CD4-positive, CD25-positive, alpha-beta regulatory T cell (primary cell): Measurements from ENCODE around the gene PLXDC2. TPM values are rescaled to one million over a fixed set of nuclear protein-coding genes. Genes with fewer than 3 reads are reported as not detected.

Experiments
- ATAC-seq, 2 donors: fragments of 150-1000 bp; cut with Tn5 transposase; one replicate each; pipeline ENCODE4 v1.10.0; 2021; ENCODE audit warnings: low read depth in 2 of 2, moderate number of reproducible peaks in 2 of 2, moderate library complexity in 1 of 2
- DNase-seq, 3 donors: peaks; one replicate each; pipeline versions ENCODE4 v3.0.0 to v3.0.0-alpha.2; 2012 to 2022; ENCODE audit warnings: mixed read lengths in 1 of 3
- H3K27ac ChIP-seq: one replicate; pipeline ENCODE4 v1.7.0; 2013; ENCODE audit warnings: mild to moderate bottlenecking, low read length; ENCODE audit not compliant: insufficient read depth, poor library complexity, severe bottlenecking
- H3K27me3 ChIP-seq: one replicate; pipeline ENCODE4 v1.7.0; 2013; ENCODE audit warnings: low read length; ENCODE audit not compliant: control insufficient read depth, insufficient read depth
- H3K36me3 ChIP-seq: one replicate; pipeline ENCODE4 v1.7.0; 2013; ENCODE audit warnings: mild to moderate bottlenecking, low read length, moderate library complexity; ENCODE audit not compliant: control insufficient read depth, insufficient read depth
- H3K4me1 ChIP-seq: 2 replicates; pipeline ENCODE4 v1.7.0; 2013; ENCODE audit warnings: mild to moderate bottlenecking, low read length; ENCODE audit not compliant: insufficient read depth, control insufficient read depth, poor library complexity, severe bottlenecking
- H3K4me3 ChIP-seq: one replicate; pipeline ENCODE4 v1.7.0; 2013; ENCODE audit warnings: low read depth, mild to moderate bottlenecking, low read length, moderate library complexity
- H3K9me3 ChIP-seq, 2 experiments: 1 replicate in 1 of 2; 2 replicates in 1 of 2; pipeline ENCODE4 v1.7.0; 2013; ENCODE audit warnings: low read length in 2 of 2, mild to moderate bottlenecking in 1 of 2, moderate library complexity in 1 of 2; ENCODE audit not compliant: control insufficient read depth in 2 of 2
- H3K27ac Mint-ChIP-seq, 3 donors: one replicate each; pipeline ENCODE4 v1.8.0; 2020 to 2022; ENCODE audit warnings: mild to moderate bottlenecking in 3 of 3, mixed read lengths in 3 of 3, moderate library complexity in 2 of 3
- H3K27me3 Mint-ChIP-seq: one replicate; pipeline ENCODE4 v1.8.0; 2022; ENCODE audit warnings: mild to moderate bottlenecking, mixed read lengths
- H3K36me3 Mint-ChIP-seq: one replicate; pipeline ENCODE4 v1.8.0; 2020; ENCODE audit warnings: mixed read lengths
- H3K4me1 Mint-ChIP-seq, 4 donors: one replicate each; pipeline ENCODE4 v1.8.0; 2020 to 2022; ENCODE audit warnings: mixed read lengths in 4 of 4, mild to moderate bottlenecking in 1 of 4
- H3K4me3 Mint-ChIP-seq, 4 donors: one replicate each; pipeline ENCODE4 v1.8.0; 2020 to 2022; ENCODE audit warnings: mild to moderate bottlenecking in 4 of 4, mixed read lengths in 4 of 4, moderate library complexity in 3 of 4
- H3K9me3 Mint-ChIP-seq, 7 donors: one replicate each; pipeline ENCODE4 v1.8.0; 2020 to 2022; ENCODE audit warnings: mixed read lengths in 7 of 7, mild to moderate bottlenecking in 3 of 7, moderate library complexity in 2 of 7
- polyA plus RNA-seq, 4 donors: library from polyadenylated mRNA; unstranded; fragments of 300-500 nt; fragmentation: Illumina TruSeq; gene quantifications; one replicate each; pipeline ENCODE4 v1.2.3, GENCODE V29; 2021
- total RNA-seq: library from RNA; stranded (reverse); gene quantifications from one replicate; pipeline ENCODE4 v1.2.3, GENCODE V29; 2022

Gene PLXDC2
- total and polyA plus RNA-seq, 5 donors from 2014 or later, result 0.03 to 1.8 (median 0.10) TPM; not detected in 2

- Histone ChIP-seq H3K36me3 (no peaks in the 10 kb centered on the region), H3K4me1 (no peaks in the 10 kb centered on the region), H3K27ac (no peak overlapping the region), H3K4me3 (no peak overlapping the region), H3K9me3 (no peaks in the 10 kb centered on the region), H3K27me3 (no peaks in the 10 kb centered on the region)
- Mint-ChIP-seq H3K4me1 (no peaks in the 10 kb centered on the region), H3K27ac (no peak overlapping the region), H3K9me3 (peaks cover 3 to 14% (median 11%) of the 10 kb centered on the region in 7 donors), H3K4me3 (no peak overlapping the region), H3K36me3 (no peaks in the 10 kb centered on the region), H3K27me3 (no peaks in the 10 kb centered on the region)
- ATAC-seq (no peak), DNase-seq (no peak)
Observed at GRCh38 chr10:19877466-19878255, 61.4 kb downstream of the PLXDC2 start.

DNA sequence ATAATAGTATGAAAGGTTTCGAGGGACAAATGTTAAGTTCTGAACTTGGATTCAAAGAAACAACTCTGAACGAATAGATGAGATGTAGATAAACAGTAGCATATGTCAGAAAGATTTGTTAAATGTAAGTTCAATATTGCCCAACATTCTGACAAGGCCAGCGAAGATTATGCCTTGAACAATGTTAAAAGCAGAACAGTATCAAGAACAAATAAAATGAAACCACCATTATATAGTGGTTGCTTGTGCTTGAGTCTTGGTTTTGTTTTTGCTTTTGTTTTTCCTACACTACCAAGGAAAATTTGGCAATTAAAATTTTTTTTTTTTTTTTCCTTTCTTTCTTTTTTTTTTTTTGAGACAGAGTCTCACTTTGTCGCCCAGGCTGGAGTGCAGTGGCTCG, 66.4 kb downstream of the PLXDC2 start:
- Mint-ChIP-seq H3K9me3 (peaks cover 2 to 16% (median 5%) of the 10 kb centered on the region in 7 donors), H3K36me3 (no peaks in the 10 kb centered on the region), H3K4me3 (no peak overlapping the region), H3K27ac (no peak overlapping the region), H3K4me1 (no peaks in the 10 kb centered on the region), H3K27me3 (no peaks in the 10 kb centered on the region)
- no peak overlapping the region for H3K4me3 ChIP-seq
- no peaks in the 10 kb centered on the region for H3K36me3 ChIP-seq
- ATAC-seq (no peak), DNase-seq (no peak)
- no peaks in the 10 kb centered on the region for H3K4me1 ChIP-seq
- H3K27ac ChIP-seq, result no peak overlapping the region
- no peaks in the 10 kb centered on the region for H3K9me3 ChIP-seq
- H3K27me3 ChIP-seq, result no peaks in the 10 kb centered on the region

DNA sequence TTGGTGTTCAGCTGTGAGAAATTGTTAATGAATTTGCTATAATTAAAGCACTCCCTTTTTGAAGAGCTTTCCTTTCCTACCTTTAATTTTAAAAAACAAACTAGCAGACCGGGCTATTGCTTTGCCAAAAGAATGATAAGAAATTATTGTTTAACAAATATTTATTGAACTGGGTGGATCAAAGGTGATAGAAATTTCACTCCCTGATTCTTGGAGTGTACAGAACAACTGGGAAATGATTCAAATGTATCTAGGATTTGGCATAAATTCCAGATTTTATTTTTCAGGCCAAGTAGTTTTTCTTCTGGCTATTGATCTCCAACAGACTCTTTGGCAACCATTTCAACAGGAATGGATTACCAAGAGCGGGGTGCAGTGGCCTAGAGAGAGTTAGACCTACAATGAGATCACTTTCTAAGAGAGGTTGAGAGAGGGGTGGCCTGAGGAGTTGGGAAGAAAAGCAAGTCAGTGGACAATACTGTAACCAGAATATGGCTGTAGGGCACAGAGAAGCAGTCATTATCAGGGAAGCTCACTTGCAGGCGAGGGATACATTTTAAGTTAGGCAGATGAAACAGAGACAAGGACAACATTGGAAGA, 71.9 kb downstream of the PLXDC2 start:
- Histone ChIP-seq H3K4me3 (no peak overlapping the region), H3K36me3 (no peaks in the 10 kb centered on the region), H3K4me1 (no peaks in the 10 kb centered on the region), H3K27ac (no peak overlapping the region), H3K27me3 (no peaks in the 10 kb centered on the region), H3K9me3 (no peaks in the 10 kb centered on the region)
- DNase-seq (no peak), ATAC-seq (no peak)
- peak overlapping the region in 1 of 4 donors; percentile 24 for H3K4me3 Mint-ChIP-seq
- no peaks in the 10 kb centered on the region for H3K27me3 Mint-ChIP-seq
- no peak overlapping the region for H3K27ac Mint-ChIP-seq
- H3K9me3 Mint-ChIP-seq, result peaks cover 1 to 10% (median 4%) of the 10 kb centered on the region in 7 donors
- no peaks in the 10 kb centered on the region for H3K4me1 Mint-ChIP-seq
- no peaks in the 10 kb centered on the region for H3K36me3 Mint-ChIP-seq

DNA sequence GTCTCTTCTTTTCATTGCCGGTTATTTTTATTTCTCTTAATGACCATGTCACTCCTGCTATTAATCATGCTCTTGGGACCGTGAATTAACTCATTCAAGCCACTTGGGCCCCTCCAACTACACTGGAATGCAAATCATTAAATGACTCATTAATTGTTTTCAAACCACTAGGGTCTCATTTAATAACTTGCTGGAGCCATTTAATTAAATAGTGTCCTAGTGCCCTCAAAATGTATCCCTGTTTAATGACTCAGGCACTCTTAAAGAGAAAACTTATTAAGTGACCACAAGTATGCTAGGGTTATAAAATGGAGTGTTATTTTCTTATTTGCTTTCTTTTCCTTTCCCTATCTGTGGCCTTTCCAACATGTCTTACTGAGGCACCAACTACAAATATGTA, 73.0 kb downstream of the PLXDC2 start:
- Mint-ChIP-seq H3K4me1 (no peaks in the 10 kb centered on the region), H3K9me3 (peaks cover 2 to 10% (median 4%) of the 10 kb centered on the region in 7 donors), H3K4me3 (no peak overlapping the region), H3K27ac (no peak overlapping the region), H3K27me3 (no peaks in the 10 kb centered on the region), H3K36me3 (no peaks in the 10 kb centered on the region)
- DNase-seq (no peak), ATAC-seq (no peak)
- Histone ChIP-seq H3K9me3 (no peaks in the 10 kb centered on the region), H3K4me3 (no peak overlapping the region), H3K4me1 (no peaks in the 10 kb centered on the region), H3K36me3 (no peaks in the 10 kb centered on the region), H3K27ac (no peak overlapping the region), H3K27me3 (no peaks in the 10 kb centered on the region)

DNA sequence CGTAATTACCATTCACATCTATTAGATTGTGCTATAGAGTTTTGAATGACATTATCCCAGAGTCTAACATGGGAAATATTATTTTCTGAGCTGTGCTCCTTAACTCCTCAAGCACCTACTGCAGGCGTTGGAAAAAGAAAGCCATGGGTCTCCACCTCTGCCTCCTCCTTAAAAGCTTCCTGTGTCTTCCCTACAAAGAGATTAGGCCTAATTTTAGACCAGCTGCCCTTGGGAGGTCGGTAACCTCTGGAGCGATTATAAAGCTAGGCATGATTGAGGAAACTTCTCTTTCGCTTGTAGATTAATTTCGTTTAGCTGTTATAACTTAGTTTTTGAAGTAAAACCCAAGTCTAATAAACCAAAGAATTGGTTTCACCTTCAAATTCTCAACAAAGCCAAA, 75.2 kb downstream of the PLXDC2 start:
- Mint-ChIP-seq H3K27ac (no peak overlapping the region), H3K4me1 (no peaks in the 10 kb centered on the region), H3K9me3 (peaks cover 2 to 16% (median 7%) of the 10 kb centered on the region in 7 donors), H3K4me3 (no peak overlapping the region), H3K27me3 (no peaks in the 10 kb centered on the region), H3K36me3 (no peaks in the 10 kb centered on the region)
- DNase-seq, result no peak
- no peaks in the 10 kb centered on the region for H3K4me1 ChIP-seq
- H3K4me3 ChIP-seq, result no peak overlapping the region
- H3K36me3 ChIP-seq, result no peaks in the 10 kb centered on the region
- no peaks in the 10 kb centered on the region for H3K27me3 ChIP-seq
- H3K27ac ChIP-seq, result no peak overlapping the region
- no peak for ATAC-seq
- peaks cover 0 to 3% of the 10 kb centered on the region in 2 experiments for H3K9me3 ChIP-seq

DNA sequence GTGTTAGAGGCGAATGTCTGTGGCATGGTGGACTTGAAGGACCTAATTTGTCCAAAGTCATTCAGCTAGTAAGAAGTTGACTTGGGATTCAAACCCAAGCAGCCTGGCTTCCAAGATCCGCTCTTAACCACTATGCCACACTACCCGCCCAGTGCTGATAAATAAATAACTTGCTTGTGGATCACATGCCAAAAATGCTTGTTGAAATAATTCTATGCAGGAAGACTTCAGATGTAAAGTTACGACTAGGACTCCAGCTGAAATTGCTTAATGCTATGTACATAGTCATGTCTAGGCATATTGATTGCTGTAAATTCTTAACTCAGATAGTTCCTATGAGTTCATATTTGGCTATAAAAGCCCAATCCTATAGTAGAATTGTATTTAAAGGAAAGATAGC, 76.0 kb downstream of the PLXDC2 start:
- ATAC-seq (no peak), DNase-seq (no peak)
- H3K4me3 Mint-ChIP-seq, result no peak overlapping the region
- no peak overlapping the region for H3K27ac ChIP-seq
- no peaks in the 10 kb centered on the region for H3K27me3 ChIP-seq
- H3K27me3 Mint-ChIP-seq, result no peaks in the 10 kb centered on the region
- H3K9me3 Mint-ChIP-seq, result peaks cover 2 to 20% (median 7%) of the 10 kb centered on the region in 7 donors
- no peak overlapping the region for H3K4me3 ChIP-seq
- no peaks in the 10 kb centered on the region for H3K36me3 ChIP-seq
- no peaks in the 10 kb centered on the region for H3K36me3 Mint-ChIP-seq
- H3K9me3 ChIP-seq, result peaks cover 0 to 3% of the 10 kb centered on the region in 2 experiments
- H3K4me1 ChIP-seq, result no peaks in the 10 kb centered on the region
- no peak overlapping the region for H3K27ac Mint-ChIP-seq
- H3K4me1 Mint-ChIP-seq, result no peaks in the 10 kb centered on the region

GRCh38 chr10:19892677-19893076, 76.4 kb downstream of the PLXDC2 start:
- Mint-ChIP-seq H3K9me3 (peaks cover 2 to 20% (median 5%) of the 10 kb centered on the region in 7 donors), H3K4me1 (no peaks in the 10 kb centered on the region), H3K27me3 (no peaks in the 10 kb centered on the region), H3K27ac (no peak overlapping the region), H3K36me3 (no peaks in the 10 kb centered on the region), H3K4me3 (no peak overlapping the region)
- no peak for DNase-seq
- Histone ChIP-seq H3K9me3 (peaks cover 0 to 3% of the 10 kb centered on the region in 2 experiments), H3K4me3 (no peak overlapping the region), H3K4me1 (no peaks in the 10 kb centered on the region), H3K27ac (no peak overlapping the region), H3K27me3 (no peaks in the 10 kb centered on the region), H3K36me3 (no peaks in the 10 kb centered on the region)
- ATAC-seq, result no peak

DNA sequence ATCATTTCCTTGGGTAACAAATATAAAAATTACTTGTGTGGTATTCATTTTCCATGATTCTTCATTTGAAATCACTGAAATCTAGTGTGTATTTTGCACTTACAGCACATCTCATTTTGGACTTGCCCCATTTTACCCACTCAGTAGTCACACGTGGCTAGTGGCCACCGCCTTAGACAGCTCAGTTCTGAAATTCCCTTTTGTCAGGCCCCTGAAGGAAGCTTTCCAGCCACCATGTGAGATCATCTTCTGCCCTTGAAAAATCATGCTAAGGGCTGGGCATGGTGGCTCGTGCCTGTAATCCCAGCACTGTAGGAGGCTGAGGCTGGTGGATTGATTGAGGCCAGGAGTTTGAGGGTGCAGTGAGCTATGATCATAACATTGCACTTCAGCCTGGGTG, 79.3 kb downstream of the PLXDC2 start:
- Histone ChIP-seq H3K36me3 (no peaks in the 10 kb centered on the region), H3K27me3 (no peaks in the 10 kb centered on the region), H3K4me1 (no peaks in the 10 kb centered on the region), H3K9me3 (peaks cover 0 to 3% of the 10 kb centered on the region in 2 experiments), H3K27ac (no peak overlapping the region), H3K4me3 (no peak overlapping the region)
- Mint-ChIP-seq H3K27ac (no peak overlapping the region), H3K9me3 (peaks cover 0 to 23% (median 5%) of the 10 kb centered on the region in 7 donors), H3K4me1 (no peaks in the 10 kb centered on the region), H3K4me3 (no peak overlapping the region), H3K27me3 (no peaks in the 10 kb centered on the region), H3K36me3 (no peaks in the 10 kb centered on the region)
- ATAC-seq, result no peak
- DNase-seq, result no peak
